Measurements from ENCODE around the gene DOK3. TPM values are rescaled to one million over a fixed set of nuclear protein-coding genes. Genes with fewer than 3 reads are reported as not detected.

DOK3 gene
- total and polyA plus RNA-seq, 2 of the 13 experiments (the other 11 are each of a cell fraction or from before 2014, with no cell fraction given) = 1.4 to 1.5 TPM

- TF ChIP-seq ZNF781 (CRISPR knock-in tag; IDR thresholded peaks at IDR 0.05; ENCODE audit: borderline replicate concordance, not compliant biosample characterization) (no peak), MEIS2 (CRISPR knock-in tag; IDR thresholded peaks at IDR 0.05) (peak; percentile 55; the same call in 1 of the 2 replicates), MTA3 (CRISPR knock-in tag; IDR thresholded peaks at IDR 0.05) (no peak), ZBTB46 (CRISPR knock-in tag; IDR thresholded peaks at IDR 0.05; ENCODE audit: borderline replicate concordance) (no peak), SRSF4 (IDR thresholded peaks at IDR 0.05; ENCODE audit: low read depth, low read length, poor library complexity, severe bottlenecking) (no peak), LBX2 (CRISPR knock-in tag; IDR thresholded peaks at IDR 0.05; ENCODE audit: borderline replicate concordance) (peak; percentile 90; the same call in 1 of the 2 replicates), PLSCR1 (CRISPR knock-in tag; IDR thresholded peaks at IDR 0.05; ENCODE audit: borderline replicate concordance) (no peak), POLR2G (IDR thresholded peaks at IDR 0.05; ENCODE audit: low read depth, low read length) (peak; percentile 88), ZSCAN21 (CRISPR knock-in tag; IDR thresholded peaks at IDR 0.05; ENCODE audit: borderline replicate concordance) (peak; percentile 93), BRF2 (CRISPR knock-in tag; IDR thresholded peaks at IDR 0.05) (peak; percentile 64; the same call in 1 of the 2 replicates), CTCF (CRISPR knock-in tag; IDR thresholded peaks at IDR 0.05) (peak; percentile 21; the same call in 1 of the 2 replicates), SP5 (CRISPR knock-in tag; IDR thresholded peaks at IDR 0.05; ENCODE audit: borderline replicate concordance, low read depth) (peak; percentile 37; the same call in 1 of the 2 replicates), HOMEZ (CRISPR knock-in tag; IDR thresholded peaks at IDR 0.05; ENCODE audit: low read depth) (peak; percentile 37; the same call in 1 of the 2 replicates), ELF4 (CRISPR knock-in tag; IDR thresholded peaks at IDR 0.05; ENCODE audit: borderline replicate concordance) (no peak), ZNF605 (CRISPR knock-in tag; IDR thresholded peaks at IDR 0.05) (peak; percentile 53)
These were observed 7.3 kb upstream of the DOK3 start, which contains the start of gene DDX41 (continued) for GRCh38 chr5:177516601-177517568.
